KMS-11 (cell line): ENCODE data around the gene E2F2.

Source experiments
- H2AFZ ChIP-seq: fragments of 200-600 bp; sonication (generic); 2 replicates; pipeline ENCODE4 v1.6.1; 2016; ENCODE audit warnings: antibody characterized with exemption, mixed run types, low read depth
- H3K27ac ChIP-seq: fragments of 200-600 bp; sonication (generic); 2 replicates; pipeline ENCODE4 v1.6.1; 2016; ENCODE audit warnings: mild to moderate bottlenecking, mixed run types
- H3K27me3 ChIP-seq: fragments of 200-600 bp; sonication (generic); 2 replicates; pipeline ENCODE4 v1.6.1; 2017; ENCODE audit warnings: mild to moderate bottlenecking, low read depth, mixed run types, moderate library complexity; ENCODE audit not compliant: insufficient read depth
- H3K36me3 ChIP-seq: fragments of 200-600 bp; sonication (generic); 2 replicates; pipeline ENCODE4 v1.6.1; 2017; ENCODE audit warnings: mild to moderate bottlenecking, mixed run types; ENCODE audit not compliant: insufficient read depth
- H3K4me1 ChIP-seq: fragments of 200-600 bp; sonication (generic); 2 replicates; pipeline ENCODE4 v1.6.1; 2016; ENCODE audit warnings: mild to moderate bottlenecking, low read depth, mixed run types; ENCODE audit not compliant: poor library complexity, severe bottlenecking
- H3K4me2 ChIP-seq: fragments of 200-600 bp; sonication (generic); 2 replicates; pipeline ENCODE4 v1.7.0; 2016; ENCODE audit warnings: mild to moderate bottlenecking, mixed run types
- H3K4me3 ChIP-seq: fragments of 200-600 bp; sonication (generic); IDR thresholded peaks from 2 replicates; pipeline ENCODE4 v1.6.1; 2017; ENCODE audit warnings: low read depth, low read length, mixed read lengths; ENCODE audit not compliant: insufficient read depth
- H3K79me2 ChIP-seq: fragments of 200-600 bp; sonication (generic); 2 replicates; pipeline ENCODE4 v1.6.1; 2016; ENCODE audit warnings: low read depth, mixed run types; ENCODE audit not compliant: insufficient read depth
- H3K9ac ChIP-seq: fragments of 200-600 bp; sonication (generic); 2 replicates; pipeline ENCODE4 v1.6.1; 2016; ENCODE audit warnings: mild to moderate bottlenecking, mixed run types
- H4K20me1 ChIP-seq: fragments of 200-600 bp; sonication (generic); 2 replicates; pipeline ENCODE4 v1.6.1; 2016; ENCODE audit warnings: mild to moderate bottlenecking, mixed run types; ENCODE audit not compliant: insufficient read depth
- TF ChIP-seq, protein P1 (sequence below): fragments of 200-600 bp; sonication (generic); conservative IDR thresholded peaks from 2 replicates; pipeline ENCODE4 v1.6.1; 2017; ENCODE audit warnings: low read depth, mild to moderate bottlenecking, antibody characterized with exemption, low read length, moderate library complexity, mixed read lengths

E2F2 gene

DNA sequence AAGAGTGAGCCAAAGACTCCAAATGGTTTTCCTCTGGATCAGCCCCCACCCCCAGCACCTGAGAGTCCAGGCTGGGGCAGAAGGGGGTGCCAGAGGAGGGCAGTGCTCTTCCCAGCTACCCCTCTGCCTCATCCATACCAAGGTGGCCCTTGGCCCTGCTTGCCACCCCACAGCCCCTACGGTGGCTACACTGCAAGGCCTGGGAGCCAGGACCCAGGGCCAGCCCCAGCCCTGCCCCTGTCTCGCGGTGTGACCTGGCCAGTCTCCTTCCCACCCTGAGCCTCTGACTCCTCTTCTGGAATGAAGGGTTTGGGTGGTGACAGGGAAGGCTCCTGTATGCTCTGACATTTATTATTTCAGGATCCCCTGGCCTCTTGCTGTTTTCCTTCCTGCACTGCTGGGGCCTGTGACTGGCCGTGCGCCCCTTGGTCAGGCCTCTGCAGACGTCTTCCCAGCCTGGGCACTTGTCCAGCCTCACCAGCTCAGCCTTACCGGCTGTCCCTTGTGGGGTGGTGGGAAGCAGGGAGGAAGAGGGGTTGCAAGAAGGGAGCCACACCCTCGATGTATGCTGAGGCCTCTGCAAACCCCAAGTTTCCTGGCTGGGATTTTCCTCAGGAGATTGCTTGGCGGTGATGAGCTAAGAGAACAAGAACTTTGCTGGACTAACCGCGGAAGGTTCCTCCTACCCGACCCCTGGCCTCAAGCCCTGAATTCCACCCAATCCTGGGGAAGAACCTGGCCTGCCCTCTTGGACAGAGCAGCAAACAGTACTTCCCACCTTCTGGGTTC is 60.6 kb downstream of the E2F2 start:
- TF ChIP-seq, protein P1, sequence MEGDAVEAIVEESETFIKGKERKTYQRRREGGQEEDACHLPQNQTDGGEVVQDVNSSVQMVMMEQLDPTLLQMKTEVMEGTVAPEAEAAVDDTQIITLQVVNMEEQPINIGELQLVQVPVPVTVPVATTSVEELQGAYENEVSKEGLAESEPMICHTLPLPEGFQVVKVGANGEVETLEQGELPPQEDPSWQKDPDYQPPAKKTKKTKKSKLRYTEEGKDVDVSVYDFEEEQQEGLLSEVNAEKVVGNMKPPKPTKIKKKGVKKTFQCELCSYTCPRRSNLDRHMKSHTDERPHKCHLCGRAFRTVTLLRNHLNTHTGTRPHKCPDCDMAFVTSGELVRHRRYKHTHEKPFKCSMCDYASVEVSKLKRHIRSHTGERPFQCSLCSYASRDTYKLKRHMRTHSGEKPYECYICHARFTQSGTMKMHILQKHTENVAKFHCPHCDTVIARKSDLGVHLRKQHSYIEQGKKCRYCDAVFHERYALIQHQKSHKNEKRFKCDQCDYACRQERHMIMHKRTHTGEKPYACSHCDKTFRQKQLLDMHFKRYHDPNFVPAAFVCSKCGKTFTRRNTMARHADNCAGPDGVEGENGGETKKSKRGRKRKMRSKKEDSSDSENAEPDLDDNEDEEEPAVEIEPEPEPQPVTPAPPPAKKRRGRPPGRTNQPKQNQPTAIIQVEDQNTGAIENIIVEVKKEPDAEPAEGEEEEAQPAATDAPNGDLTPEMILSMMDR, result no peak

DNA sequence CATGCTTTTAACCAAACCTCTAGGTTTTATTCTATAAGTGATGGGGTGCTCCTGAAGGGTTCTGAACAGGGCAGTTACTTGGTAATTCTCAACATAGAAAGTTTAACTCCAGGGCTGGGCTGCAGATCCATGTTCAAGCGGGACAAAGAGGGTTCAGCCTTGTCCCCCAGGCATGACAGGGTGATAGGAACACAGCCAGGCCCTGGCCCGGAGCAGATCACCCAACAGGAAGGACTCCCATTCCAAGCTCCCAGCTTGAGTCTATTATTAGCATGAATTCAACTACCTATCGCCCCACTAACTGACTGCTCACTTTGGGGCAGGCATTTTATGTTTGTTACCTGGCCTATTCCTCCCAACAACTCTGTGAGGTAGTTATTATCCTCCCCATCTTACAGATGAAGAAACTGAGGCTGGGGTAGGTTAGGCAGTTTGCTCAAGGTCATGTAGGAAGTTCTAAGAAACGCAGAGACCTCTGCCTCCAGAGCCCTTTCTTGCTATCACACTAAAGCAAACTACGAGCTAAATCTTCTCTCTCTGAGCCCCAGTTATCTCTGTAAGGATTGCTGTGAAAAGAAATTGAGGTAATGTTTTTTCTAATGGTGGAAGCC is 61.6 kb downstream of the E2F2 start:
- Histone ChIP-seq H3K27me3 (no peaks in the 10 kb centered on the region), H3K9ac (no peak overlapping the region), H3K4me3 (no peak overlapping the region), H2AFZ (no peak overlapping the region), H3K79me2 (no peaks in the 10 kb centered on the region), H3K4me2 (no peak overlapping the region), H3K4me1 (peaks cover 6% of the 10 kb centered on the region), H4K20me1 (no peaks in the 10 kb centered on the region), H3K36me3 (no peaks in the 10 kb centered on the region), H3K27ac (no peak overlapping the region)
- TF ChIP-seq, protein P1, result no peak

More for the DNA sequence above, 60.6 kb downstream of the E2F2 start:
- peaks cover 12% of the 10 kb centered on the region for H3K4me1 ChIP-seq
- H3K4me3 ChIP-seq, result no peak overlapping the region
- H2AFZ ChIP-seq, result no peak overlapping the region
- no peak overlapping the region for H3K4me2 ChIP-seq
- H3K27ac ChIP-seq, result no peak overlapping the region
- H4K20me1 ChIP-seq, result no peaks in the 10 kb centered on the region
- no peaks in the 10 kb centered on the region for H3K36me3 ChIP-seq
- H3K9ac ChIP-seq, result no peak overlapping the region
- H3K79me2 ChIP-seq, result no peaks in the 10 kb centered on the region
- H3K27me3 ChIP-seq, result no peaks in the 10 kb centered on the region

DNA sequence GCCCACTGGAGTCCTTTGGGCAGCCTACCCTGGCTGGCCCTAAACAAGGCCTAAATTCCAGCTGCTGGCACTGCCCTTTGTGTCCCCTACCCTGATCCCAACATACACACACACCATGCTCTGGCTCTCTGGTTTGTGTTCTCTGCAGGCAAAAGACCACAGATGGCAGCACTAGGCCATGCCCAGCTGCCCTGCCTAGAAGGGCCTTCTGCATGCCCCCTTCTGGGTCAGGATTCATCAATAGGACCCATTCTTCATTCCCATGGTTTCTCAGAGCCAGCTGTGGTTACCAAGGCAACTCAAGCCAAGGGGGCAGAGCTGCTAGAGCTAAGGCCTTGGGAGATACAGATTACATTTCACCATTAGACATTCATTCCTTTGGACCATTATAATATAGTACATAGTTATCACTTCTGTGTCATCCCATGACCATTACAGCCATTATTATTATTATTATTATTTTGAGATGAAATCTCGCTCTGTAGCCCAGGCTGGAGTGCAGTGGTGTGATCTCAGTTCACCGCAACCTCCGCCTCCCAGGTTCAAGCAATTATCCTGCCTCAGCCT is 64.5 kb downstream of the E2F2 start:
- Histone ChIP-seq H3K36me3 (no peaks in the 10 kb centered on the region), H3K27ac (no peak overlapping the region), H3K4me1 (no peaks in the 10 kb centered on the region), H3K79me2 (no peaks in the 10 kb centered on the region), H3K4me3 (no peak overlapping the region), H3K4me2 (no peak overlapping the region), H4K20me1 (no peaks in the 10 kb centered on the region), H3K27me3 (no peaks in the 10 kb centered on the region), H3K9ac (no peak overlapping the region), H2AFZ (no peak overlapping the region)
- TF ChIP-seq, protein P1, result no peak

DNA sequence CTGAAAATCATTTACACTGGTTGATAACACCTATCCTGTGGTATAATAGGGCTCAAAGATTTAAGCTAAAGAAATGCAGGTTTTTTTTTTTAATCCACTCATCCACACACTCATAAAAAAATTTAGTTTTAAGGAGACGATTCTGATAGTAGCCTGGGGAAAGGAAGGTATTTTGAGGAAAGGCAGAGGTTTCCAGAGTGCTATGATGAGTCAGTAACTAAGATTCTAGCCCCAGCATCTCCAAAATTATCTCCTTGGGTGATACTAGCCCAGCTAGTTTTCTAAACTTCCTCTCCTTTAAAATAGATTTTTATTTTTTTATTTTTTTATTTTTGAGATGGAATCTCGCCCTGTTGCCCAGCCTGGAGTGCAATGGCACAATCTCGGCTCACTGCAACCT is 67.7 kb downstream of the E2F2 start:
- Histone ChIP-seq H3K4me3 (no peak overlapping the region), H3K4me1 (no peaks in the 10 kb centered on the region), H3K36me3 (no peaks in the 10 kb centered on the region), H3K4me2 (no peak overlapping the region), H3K79me2 (no peaks in the 10 kb centered on the region), H3K27me3 (no peaks in the 10 kb centered on the region), H3K27ac (no peak overlapping the region), H4K20me1 (no peaks in the 10 kb centered on the region), H2AFZ (no peak overlapping the region), H3K9ac (no peak overlapping the region)
- TF ChIP-seq, protein P1, result no peak
